Measurements from ENCODE around the gene IRAK1.

IRAK1 gene

DNA sequence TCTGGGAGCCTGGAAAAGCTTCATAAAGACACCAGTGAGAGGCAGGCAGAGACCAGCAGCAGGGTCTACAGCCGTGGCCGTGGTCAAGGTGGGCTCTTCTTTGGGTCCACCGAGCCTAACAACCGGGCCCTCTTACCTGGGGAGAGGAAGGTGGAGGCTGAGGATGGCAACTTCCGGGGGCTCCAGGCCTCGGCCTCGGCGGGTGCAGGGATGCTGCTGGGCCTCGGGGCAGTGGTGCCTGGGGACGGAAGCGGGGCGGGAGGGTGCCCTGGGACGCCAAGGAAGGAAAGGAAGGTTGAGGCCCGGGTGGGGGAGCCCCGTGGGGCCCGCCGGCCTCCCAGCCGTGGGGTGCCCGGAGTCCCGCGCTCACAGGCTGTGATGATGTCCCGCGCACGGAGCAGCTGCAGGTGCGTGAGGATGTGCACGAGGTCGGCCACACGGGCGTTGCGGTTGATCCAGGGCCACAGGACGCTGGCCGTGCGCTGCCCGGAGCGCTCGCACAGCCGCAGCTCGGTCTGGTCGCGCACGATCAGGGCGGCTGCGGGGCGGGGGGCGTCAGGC is 561 bp downstream of the IRAK1 start:
- DNase-seq (ENCODE audit: low read depth in 3 of 3): peak in 1 of 3 experiments; percentile 14

DNA sequence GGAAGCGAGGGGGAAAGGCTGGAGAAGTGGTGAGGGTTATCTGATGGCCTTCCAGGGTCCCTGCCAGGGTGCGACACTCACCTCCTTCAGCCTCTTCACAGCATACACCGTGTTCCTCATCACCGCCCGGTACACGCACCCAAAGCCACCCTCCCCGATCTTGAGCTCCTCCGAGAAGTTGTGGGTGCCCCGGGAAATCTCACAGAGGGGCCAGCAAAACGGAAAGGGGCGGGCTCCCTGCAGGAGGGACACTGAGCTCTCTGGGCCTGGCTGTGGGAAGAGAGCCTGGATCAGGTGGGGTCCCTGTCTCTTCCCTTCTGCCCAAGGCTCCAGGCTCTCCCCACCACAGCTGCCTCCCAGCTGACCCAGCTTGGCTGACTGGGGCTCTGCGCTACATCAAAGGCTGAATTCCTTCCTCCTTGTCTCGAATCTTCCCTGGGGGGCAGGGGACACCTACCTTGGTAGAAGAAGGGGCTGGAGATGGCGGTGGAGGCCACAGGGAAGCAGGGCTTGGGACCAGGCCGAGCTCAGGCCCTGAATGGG is 1.1 kb downstream of the IRAK1 start:
- DNase-seq (ENCODE audit: low read depth in 3 of 3): no peak

DNA sequence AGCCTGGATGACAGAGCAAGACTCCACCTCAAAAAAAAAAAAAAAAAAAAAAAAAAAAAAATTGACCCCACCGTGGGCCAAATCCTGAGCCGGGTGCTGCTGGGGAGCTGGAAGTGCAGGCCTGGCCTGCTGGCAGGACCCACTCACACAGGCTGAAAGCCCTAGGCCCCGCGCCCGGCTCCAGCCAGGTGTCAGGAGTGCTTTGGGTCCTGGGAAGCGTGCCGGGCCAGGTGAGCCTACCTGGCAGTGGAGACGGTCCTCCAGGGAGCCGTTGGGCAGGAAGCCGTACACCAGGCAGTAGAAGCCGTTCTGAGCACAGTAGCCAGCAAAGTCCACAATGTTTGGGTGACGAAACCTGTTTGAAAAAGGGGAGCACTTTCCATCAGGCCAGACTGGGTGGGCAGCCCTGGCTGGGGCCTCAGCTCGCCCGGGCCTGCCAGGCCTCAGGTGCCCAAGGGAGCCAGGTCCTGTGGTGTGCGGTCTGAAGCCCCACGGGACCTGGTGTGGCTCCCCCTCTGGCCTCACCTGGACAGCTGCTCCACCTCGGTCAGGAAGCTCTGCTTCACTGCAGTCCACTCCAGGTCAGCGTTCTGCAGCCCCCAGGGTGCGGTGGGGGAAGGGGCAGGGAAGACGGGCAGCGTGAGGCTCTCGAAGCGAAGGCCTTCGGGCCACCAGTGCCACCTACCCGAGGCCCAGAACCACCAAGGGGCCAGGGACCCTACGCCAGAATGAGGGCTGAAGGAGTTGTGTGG is 1.8 kb downstream of the IRAK1 start:
- DNase-seq (ENCODE audit: low read depth in 3 of 3): no peak

DNA sequence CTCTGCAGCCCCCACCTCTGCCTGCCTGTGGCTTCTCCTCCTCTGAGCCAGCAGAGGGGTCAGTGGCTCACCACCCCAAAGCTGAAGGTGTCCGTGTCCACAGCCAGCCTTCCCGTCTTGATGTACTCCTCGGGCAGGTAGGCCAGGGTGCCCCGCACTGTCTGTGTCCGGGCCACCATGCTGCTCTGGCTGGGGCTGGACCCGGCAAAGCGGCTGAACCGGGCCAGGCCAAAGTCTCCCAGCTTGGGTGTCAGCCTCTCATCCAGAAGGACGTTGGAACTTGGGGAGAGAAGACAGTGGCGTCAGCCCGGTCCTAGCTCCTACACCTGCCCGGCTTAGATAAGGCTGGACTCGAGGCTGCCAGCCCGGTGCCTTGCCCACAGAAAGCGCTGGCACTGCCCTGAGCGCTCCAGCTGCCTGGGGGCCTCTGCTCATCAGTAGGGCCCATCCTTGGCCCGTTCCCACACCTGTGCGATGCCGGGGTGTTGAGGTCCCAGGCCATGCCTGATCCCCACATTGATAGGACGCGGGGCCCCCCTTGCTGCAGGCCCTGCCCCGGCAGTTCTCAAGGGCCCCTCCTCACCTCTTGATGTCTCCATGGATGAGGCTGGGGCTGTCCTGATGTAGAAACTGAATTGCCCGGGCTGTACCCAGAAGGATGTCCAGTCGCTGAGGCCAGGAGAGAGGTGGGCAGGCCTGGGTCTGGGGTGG is 3.2 kb downstream of the IRAK1 start:
- DNase-seq (ENCODE audit: low read depth in 3 of 3): no peak

DNA sequence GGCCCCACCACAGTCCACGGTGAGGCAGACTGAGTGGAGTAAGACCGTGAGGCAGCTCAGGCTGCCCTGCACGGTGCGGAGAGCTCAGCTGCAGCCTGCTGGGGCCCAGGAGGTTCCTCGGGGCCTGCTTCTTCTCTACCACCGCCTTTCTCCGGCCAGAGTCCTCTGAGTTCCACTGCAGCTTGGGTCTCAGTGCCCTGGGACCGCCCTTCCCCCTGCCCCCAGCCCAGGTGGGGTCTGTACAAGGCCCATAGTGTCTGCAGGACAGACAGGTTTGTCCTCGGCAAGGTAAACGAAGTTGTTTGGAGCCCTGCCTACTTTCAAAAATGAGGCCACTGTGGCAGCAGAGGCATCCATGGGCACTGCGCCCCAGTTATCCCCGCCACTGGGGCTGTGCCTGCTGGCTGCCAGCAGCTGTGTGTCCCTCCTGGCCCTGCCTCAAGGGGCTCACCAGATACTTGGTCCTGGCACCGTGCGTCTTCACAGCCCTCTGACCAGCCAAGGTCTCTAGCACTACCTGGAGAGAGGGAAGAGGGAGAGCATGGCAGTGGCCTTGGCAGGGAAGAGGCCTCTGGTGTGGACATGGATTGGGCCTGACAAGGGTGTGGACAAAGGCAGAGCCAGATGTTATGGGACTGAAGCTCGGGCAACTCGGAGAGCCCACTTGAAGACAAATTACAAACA is 4.0 kb downstream of the IRAK1 start:
- DNase-seq (ENCODE audit: low read depth in 3 of 3): no peak

DNA sequence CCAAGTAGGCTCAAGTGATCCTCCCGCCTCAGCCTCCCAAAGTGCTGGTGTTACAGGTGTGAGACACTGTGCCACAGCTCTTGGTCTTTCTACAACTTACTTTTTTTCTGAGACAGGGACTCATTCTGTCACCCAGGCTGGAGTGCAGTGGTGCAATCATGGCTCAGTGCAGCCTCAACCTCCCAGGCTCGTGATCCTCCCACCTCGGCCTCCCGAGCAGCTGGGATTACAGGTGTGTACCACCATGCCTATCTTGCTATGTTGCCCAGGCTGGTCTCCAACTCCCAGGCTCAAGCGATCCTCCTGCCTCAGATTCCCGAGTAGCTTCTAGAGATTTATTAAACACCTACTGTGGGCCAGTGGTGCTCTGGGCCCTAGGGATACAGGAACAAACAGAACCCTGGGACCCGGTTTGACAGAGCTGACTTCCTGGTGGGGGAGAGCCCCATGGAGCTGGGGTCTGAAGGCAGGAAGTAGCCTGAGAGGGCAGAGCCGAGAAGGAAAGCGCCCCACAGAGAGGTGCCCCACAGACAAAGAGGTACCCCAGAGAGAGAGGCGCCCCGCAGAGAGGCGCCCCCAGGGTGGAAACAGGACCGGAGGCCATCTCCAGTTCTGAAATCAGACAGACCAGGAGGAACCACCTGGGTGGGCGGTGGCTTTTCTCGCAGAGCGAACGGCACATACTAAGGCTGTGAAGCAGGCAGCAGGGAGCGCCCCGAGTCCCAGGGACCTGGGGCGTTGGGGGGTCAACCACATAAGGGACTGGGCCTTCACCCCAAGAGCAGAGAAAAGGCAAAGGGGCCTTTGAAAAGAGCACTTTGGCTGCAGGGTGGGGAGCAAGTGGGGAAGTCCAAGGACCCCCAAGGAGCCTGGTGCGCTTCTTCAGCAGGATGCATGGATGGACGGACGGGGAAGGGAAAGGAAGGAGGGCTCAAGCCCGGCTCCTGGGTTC is 5.0 kb downstream of the IRAK1 start:
- DNase-seq (ENCODE audit: low read depth in 3 of 3): no peak

DNA sequence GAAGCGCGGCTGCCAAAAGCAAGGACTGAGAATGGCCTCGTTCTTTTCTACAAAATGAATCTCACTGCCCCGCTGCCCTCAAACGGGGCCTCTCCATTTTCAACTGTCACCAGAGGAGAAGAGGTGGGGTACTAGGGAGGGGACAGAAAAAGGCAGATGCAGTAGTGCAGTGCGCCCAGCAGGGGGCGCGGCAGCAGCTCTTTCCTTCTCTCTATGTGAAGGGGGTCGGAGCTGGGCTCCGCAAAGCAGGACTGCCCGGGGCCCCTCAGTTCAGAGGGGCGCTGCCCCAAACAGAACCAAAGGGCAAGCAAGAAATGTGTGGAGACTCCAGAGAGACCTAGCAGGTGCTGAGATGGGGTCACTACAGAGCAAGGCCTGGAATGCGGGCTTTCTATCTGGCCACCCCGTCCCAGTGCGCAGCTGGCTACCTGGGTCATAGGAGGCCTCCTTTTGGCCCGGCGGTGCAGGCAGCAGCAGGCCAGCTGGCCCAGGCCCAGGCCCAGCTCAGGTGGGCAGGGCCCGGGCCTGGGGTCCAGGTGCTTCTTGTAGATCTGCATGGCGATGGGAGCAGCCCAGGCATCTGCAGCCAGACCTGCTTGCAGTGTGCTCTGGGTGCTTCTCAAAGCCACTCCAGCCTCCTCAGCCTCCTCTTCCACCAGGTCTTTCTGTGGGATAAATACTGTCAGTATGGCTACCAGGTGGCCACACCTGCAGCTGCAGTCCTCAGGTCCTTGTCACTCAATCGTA is 5.9 kb downstream of the IRAK1 start:
- DNase-seq (ENCODE audit: low read depth in 3 of 3): peak in 1 of 3 experiments; percentile 30

DNA sequence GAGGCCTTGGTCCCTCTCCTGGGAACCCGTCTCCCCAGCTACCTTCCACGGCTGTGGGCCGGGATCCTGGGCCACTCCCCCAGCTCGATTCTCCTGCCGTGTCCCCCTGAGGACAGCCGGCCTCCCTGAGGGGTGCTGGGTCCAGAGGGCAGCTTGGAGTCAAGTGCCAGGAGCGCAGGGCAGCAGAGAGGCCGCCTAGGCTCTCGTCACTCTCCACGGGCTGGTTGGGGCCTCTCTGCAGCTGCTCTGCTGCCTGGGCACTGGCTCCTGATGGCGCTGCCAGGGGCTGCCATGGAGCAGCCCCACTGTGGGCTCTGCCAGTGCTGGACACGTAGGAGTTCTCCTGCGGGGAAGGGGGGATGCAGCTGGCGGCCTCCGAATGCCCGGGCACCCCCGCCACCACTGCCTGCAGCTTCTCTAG is 6.7 kb downstream of the IRAK1 start:
- DNase-seq (ENCODE audit: low read depth in 3 of 3): no peak

DNA sequence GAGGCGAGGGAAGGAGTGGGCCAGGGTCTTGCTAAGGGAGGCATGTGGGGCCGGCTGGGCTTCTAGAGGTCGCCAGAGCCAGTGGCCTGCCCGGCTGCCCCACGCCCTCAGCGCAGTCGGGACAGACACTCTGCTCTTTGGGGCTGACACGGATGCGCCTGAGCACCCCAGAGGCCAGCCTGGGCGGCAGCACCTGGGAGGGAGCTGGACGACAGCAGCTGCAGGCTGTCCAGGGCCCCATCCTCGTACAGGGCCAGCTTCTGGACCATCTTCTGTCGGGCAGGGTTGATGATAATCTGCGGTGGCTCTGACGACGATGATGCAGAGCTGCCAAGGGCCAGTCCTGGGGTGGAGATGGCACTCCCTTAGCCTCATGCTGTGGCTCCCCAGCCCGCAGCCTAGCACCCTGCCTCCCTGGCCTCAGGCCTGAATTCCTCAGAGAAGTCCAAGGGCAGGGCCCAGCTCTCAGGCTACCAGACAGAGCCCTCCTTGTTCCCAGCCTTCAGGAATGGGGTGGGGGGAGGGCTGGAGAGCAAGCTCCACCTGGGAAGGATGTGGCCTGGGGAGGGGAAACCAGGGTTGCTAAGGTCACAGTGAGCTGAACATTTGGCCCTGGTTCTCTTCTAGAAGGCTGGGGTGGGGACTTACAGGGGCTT is 7.2 kb downstream of the IRAK1 start:
- no peak for DNase-seq (ENCODE audit: low read depth in 3 of 3)

DNA sequence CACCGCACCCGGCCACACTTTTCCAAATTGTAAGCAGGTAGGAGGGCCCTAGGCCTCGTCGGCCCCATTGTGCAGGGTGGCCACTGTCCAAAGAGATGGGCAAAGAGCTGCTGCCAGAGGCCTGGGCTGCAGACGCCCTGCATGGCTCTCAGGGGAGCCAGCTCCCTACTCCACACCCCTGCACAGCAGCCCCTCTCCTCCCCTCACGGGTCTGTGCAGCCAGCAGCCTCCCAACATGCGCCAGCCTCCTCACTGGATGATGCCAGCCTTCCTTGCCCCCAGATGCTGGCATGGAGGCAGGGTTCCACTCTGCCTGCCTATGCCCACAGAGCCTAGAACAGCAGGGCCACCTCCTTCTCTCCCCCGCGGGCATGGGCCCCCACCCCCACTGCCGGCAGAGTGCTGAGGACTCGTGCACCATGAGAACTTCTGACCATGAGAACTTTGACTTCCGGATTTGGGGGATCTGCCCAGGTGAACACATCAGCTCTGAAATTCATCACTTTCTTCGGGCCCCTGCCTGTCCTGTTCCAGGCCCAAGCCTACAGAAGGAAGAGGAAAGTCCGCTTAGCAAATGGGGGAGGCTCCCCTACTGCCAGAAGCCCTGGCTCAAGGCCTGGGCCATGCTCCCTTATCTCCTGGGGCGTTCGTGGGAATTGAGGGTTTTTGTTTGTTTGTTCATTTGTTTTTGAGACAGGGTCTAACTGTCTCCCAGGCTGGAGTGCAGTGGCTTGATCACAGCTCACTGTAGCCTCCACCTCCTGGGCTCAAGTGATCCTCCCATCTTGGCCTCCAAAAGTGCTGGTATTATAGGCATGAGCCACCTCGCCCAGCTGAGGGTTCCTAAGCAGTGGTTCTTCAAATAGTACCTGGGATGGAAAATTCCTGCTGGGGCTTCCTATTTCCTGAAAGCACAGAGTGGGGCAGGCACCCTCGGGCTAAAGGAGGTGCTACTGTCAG is 8.0 kb downstream of the IRAK1 start:
- DNase-seq (ENCODE audit: low read depth in 3 of 3): no peak

DNA sequence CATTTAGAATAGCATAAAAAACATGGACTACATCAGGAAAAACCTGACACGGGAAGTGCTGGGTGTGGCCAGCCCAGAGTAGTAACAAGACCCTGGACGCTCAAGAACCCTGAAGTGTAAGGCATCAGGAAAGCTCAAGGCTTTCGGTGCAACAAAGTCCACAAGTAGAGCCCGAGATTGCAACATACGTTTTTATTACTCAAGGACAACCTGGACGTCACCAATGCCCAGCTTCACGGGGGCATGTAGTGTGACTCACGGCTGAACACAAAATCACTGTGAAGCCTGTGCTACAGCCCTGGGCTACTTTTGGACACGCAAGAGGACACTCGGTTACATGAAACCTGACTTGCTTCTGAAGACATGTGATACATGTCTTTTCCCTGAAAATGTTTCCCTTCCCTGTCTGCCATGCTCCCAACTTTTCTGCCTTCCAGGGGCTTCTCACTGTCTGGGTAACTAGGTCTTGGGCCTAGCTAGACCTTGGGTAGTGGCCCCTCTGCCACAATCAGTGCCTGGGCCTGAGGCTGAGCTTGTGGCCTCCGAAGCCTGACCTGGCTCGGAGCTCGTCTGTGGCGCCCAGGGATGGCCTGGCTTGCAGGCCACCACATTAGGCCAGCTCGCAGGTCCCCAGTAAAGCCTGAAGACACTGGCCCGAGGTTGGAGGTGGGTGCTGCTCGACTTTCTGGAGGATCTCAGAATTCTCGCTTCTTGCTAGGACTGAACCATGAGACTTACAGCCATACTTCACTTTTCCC is 9.2 kb downstream of the IRAK1 start:
- no peak for DNase-seq (ENCODE audit: low read depth in 3 of 3)

DNA sequence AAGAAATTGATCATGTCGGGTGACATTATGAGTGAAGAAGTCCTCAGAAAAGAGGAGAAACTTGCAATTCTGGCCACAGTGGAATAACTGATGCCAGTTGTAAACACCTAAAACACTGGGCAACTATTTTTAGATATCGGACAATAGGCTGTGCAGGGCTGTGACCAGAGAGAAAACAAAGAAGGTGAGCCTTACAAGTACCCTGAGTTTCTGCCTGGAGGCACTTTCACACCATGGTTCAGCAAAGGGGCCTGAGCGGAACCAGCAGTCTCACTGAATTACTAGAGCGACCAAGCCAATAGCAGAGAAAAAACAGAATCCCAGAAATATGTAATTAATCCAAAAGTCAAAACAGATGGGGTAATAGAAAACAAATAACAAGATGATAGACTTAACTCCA is 11.2 kb downstream of the IRAK1 start:
- no peak for DNase-seq (ENCODE audit: low read depth in 3 of 3)

DNA sequence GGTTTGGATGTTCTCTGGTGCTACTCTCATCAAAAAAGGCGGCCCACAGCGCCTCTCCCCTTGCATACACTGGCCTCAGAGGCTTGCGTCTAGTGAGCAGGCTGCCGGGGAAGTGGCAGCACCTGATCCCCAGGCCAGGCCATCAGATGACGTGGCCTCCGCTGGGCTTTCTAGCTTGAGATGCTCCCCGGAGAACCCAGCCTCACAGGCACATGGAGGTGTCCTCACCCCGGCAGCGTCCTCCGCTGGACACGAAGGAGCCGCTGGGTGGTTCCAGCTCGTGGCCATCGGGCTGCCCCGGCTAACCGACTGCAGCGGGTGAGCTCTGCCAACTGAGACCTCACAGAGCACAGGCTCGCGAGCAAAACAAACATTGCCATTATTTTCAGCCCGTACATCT is 12.8 kb downstream of the IRAK1 start:
- DNase-seq (ENCODE audit: low read depth in 3 of 3): no peak

DNA sequence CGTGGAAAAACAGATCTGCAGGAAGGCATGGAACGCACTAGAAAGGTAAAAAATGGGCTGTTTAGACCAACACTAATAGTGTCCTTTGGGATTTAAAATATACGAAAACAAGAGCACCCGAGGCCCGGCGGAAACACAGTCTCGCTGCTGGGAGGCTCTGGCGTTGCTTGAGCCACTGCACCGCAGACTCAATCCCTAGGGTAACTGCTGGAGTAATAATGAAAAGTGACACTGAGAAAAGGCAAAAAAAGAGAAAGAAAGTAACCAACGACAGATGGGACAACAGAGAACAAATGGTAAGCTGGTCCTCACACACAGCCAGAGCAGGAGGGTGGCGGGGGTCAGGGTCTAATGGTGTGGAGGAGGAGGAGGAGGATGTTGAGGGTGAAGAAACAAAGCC is 15.4 kb downstream of the IRAK1 start:
- DNase-seq (ENCODE audit: low read depth in 3 of 3): no peak

DNA sequence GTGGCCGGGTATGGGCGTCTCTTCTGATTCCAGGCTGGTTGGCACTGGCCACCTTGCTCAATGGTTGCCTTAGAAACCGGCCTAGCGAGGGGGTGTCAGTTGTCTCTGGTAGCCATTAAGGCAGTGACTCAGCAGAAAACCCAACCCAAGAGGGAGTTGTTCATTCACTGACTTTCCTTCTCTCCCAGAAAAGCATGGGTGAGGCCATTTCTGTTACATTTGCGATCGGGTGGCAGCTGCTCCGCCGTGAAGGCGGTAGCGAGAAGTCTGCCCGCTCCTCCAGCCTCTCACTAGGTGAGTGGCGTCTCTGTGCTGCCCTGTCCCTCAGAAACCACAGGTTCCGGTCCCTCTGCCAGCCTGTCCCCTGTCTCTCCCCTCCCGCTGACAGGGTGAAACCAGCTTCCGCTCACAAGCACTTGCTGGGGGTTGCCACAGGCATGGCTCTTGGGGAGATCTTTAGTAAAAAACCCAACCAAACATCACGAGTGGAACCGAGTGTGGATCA is 17.4 kb downstream of the IRAK1 start:
- no peak for DNase-seq (ENCODE audit: low read depth in 3 of 3)

DNA sequence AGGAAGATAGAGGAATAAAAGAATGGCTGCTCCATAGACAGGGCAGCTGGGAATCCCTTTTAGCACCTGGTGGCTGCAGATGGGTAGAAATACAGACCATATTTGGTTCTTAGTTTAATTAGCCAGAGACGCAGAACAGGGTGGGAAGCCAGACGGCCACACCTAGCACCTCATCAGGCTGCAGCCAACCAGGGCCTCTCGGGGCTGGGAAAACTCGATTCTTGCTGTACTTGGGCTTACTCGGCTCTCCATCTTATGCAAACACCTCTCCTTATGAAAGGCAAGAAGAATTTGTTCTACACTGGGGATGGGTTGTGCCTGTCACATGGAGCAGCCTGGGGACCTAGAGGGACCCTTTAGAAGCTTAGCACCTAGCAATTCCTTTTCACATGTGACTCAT is 19.7 kb downstream of the IRAK1 start:
- DNase-seq (ENCODE audit: low read depth in 3 of 3): no peak

DNA sequence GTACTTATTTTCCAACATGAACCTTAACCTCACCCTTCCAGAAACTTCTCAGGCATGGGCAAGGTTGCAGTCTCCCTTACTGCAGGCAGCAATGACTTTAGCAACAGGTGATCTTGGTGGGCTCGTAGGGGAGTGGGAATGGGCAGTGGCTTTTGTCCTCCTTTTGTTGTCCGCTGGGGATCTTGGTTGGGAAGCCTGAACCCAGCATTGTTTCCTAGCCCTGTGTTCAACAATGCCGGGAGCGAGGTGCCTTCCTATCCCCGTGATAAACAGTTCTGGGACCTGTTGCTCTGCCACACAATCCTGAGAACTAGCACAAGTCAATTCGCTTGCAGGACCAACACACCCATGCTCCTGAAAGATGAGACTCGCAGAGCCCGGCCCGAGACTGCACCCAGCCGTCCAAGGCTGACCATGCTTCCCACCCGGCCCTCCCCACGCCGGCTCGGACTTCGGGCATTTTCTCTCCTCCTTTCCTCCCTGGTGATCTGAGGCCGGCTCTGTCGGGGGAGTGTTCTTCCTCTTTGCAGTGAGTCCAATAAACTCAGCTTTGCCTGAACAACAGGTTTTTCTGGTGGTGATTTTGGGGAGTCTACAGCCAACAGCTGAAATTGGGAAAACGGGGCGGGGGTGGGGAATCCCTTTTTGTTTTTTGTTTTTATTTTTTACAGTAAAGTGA is 20.2 kb downstream of the IRAK1 start:
- DNase-seq (ENCODE audit: low read depth in 3 of 3): no peak

Measured in stimulated activated CD4-positive, alpha-beta T cell treated with anti-CD3 and anti-CD28 coated beads, TNF-alpha, amount 100 ng/mL, for 24 hours (primary cell).